HCEC 1CT (cell line): ENCODE measurements around the gene FAM168A.
"Not testable (repeated sequence)": the region's sequence is repeated elsewhere in the genome, so short reads cannot be mapped to it uniquely, and the experiment has no call there.

Experiments
- DNase-seq: peaks from one replicate; pipeline ENCODE4 v3.0.0-alpha.2; 2017

The FAM168A gene

DNA sequence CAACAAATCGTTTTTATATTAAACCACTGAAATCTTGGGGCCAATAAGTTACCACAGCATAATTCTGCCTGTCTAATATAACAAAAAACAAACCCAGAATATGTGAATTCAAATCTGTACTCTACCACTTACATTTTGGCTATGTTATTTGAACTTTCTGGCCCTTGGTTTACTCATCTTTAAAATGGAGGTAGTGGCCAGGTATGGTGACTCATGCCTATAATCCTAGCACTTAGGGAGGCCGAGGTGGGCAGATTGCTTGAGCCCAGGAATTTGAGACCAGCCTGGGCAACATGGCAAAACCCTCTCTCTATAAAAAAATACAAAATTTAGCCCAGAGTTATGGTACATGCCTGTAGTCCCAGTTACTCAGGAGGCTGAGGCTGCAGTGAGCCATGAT, 84.2 kb downstream of the FAM168A start:
- no peak for DNase-seq

DNA sequence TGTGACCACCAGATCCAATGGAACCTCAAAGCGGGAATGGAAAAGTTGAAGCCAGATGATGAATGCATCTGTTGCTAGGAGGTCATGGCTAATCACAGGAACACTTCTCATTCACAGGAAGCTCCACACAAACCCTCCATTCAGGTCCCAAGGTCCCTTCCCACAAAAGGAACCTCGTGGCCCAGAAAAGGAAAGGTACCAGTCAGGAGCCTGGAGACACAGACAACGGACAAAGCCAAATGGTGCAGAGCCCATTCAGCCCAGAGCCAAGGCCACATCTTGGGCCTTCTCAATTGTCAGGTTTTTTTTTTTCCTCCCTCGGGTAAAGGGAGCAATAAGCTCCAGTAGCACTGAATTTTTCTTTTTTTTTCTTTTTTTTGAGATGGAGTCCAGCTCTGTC, 87.0 kb downstream of the FAM168A start:
- DNase-seq: no peak

DNA sequence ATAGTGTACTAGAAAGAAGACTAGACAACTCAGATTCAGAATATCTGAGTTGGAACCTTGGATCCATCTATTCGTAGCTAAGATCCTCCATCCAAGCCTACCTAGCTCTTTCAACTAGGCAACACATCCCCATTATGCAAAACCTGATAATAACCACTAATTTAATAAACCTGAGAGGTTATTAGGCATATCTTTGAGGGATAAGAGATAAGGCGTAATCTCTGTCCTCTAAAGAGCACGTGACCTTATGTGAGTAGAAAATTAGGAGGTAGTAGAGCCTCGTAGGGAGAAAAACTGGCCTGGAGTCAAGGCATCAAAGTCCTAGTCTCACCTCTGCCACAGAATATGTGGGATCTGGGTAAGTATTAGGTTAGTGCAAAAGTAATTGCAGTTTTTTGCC, 87.8 kb downstream of the FAM168A start:
- DNase-seq: no peak

DNA sequence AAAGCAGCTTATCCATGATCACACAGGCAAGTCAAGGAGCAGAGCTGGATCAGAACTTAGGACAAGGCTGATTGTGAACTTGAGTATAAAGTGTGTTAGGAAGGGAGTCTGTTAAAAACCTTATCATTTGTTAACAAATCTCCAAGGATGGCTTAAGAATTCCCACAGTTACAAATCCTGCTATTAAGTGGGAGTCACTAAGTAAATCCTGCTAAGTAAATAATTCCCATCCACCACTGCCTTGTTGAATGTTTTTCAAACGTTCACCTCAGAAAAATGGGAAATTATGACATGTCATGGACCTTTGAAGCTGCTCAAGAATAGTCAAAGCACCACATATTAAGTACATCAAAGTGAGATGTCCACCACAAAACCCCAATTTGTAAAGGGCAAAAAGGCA, 88.7 kb downstream of the FAM168A start:
- no peak for DNase-seq

DNA sequence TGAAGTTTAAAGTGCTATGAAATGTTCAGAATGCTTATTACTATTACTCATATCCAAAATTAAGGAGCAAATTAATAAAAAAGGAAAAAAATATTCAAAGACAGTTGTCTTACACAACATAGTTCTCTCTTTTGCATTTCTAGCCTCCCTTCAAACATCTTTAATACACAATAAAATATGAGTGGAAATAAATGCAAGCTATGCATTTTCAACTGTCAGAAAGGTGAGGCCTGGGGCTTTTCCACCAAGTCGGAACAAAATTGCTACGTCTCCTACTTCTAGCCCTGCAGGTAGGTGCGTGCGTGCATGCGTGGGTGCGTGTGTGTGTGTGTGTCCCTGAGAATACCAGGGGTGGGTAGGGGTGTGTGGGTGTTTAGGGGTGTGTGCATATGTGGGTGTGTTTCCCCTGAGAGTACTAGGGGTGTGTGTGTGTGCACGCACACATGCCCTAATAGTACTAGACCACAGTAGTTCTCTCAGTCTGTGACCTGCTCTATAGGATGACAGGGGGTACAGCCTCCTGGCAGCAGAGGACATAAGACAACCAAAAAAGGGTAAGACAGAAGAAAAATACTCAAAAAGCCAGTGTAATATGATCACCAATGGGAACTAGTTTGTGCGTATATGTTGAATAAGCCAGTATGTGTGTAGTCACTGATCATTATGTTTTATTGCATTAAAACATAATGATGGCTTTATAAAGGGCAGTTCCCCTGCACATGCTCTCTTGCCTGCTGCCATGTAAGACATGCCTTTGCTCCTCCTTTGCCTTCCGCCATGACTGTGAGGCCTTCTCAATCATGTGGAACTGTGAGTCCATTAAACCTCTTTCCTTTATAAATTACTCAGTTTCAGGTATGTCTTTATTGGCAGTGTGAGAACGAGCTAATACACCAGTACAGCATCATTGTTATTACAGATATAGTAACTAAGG, 89.4 kb downstream of the FAM168A start:
- no peak for DNase-seq

DNA sequence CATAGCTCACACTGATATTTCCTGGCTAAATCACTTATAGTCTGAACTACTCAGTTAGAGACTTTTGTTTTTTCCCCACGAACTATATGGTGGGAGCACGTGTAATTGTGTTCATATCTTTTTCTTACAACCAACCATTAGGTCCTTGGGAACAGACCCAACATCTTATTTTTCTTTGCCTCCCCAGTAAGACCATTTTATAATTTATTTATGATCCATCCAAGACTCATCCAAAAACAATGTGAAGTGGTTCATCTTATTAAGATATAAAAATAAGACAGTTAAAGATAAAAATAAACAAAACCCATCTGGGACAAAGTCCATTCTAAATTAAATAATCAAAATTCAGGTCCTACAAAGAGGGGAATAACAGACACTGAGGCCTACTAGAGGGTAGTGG, 90.8 kb downstream of the FAM168A start:
- no peak for DNase-seq

DNA sequence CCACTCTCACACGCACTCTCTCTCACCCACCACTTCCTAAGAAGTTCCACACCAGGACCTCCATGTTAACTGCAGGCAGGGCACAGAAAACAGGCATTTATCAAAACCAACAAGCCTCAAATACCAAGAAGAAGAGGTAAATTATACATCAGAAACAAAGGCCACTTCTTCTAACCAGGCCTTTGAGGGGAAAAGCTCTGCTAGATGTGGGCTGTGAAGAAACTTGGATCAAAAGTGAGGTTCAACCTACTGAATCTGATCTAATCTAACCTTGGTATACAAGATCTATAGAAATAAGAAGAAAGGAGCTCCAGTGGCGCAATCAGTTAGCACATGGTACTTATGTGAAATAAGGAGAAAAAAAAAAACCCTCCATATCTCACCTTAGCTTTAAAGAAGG, 91.9 kb downstream of the FAM168A start:
- no peak for DNase-seq

DNA sequence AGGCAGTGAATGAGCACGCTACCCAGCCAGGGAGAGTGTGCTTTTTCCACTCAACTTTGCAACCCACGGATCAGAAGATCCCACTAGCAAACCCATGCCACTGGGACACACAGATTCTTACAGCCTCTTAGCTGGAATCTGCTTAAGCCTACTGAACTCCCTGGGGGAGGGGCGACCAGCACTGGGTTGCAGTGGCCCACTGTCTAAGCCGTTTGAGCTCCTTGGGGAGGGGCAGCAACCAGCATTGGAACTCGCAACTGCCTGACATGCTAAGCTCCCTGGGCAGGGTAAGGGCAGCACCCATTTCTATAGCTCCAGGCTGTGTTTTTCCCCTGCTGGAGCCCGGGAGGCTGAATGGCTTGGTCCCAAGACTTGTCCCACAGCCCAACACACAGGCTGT, 99.6 kb downstream of the FAM168A start:
- no peak for DNase-seq

DNA sequence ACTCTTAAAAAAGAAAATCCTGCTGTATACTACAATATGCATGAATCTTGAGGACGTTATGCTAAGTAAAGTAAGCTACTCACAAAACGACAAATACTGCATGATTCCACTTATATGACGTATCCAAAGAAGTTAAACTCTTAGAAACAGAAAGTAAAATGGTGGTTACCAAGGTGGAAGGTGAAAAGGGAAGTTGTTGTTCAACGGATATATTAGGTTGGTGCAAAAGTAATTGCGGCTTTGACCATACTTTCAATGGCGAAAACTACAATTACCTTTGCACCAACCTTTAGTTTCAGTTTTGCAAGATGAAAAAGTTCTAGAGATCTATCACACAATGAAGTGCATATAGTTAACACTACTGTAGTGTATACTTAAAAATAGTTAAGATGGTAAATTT, 101.8 kb downstream of the FAM168A start:
- no peak for DNase-seq

DNA sequence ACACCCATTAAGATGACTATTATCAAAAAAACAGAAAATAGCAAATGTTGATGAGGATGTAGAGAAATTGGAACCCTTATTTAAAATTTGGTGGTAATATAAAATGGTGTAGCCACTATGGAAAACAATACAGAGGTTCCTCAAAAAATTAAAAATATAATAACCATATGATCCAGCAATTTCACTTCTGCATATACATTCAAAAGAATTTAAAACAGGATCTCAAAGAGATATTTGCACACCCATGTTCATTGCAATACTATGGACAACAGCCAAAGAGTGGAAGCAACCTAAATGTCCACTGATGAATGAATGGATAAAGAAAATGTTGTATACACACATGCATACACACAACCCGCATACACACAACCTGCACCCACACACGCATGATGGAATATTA, 102.2 kb downstream of the FAM168A start:
- DNase-seq: no peak

DNA sequence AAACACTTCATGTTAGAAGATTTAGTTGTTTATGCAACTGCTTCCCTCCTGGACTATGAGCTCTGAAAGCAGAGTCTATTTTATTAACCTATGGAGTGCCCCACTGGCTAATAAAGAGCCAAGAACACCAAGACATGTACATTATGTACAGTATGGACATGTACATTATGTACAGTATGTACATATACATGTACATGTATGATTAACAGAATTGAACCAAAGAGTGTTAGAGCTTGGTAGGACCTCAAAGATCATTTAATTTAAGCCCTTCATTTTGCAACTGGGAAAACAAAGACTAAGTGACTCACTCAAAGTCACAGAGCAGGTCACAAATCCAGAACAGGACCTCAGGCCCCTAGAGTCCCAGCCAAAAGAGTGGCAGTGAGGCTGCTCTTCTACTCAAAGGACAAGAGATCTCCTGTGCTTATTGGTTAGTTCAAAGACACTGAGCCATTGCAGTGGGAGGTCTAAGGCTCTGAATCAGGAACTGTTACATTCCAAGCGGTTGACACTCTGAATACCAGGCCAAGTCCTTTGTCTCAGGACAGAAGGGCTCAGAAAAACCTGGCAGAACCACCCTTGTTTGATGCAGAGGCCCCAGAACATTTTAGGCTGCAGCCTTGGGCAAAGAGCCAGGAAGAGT, 103.8 kb downstream of the FAM168A start:
- peak; percentile 83 for DNase-seq

DNA sequence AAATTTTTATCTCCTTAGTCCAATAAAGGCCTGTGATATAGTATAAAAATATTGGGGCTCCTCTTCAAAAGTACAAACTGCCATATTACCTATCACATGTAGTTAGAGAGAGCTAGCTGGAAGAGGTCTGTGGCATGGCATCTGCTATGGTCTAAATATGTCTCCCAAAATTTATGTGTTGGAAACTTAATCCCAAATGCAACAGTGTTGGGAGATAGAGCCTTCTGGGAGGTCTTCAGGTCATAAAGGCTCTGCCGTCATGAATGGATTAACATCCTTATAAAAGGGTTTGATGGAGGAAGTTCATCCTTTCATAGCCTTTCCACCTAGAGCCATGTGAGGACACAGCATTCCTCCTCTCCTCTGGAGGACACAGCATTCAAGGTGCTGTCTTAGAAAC, 116.3 kb downstream of the FAM168A start:
- DNase-seq: no peak

DNA sequence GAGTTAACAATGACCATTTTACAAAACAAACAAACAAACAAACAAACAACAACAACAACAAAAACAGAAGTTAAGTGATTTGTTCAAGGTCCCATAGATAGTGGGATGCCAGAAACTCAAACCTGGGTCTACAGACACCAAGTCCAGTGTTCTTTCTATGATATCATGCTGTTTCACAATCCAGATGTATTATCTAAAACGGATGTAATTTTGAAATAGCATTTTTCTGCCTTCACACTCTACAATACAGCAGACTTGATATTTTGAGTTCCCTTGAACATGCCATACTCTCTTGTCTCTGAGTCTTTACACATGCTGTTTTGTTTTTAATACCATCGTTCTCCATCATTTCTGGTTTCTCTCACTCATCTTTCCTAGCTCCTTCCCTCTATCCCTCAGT, 117.2 kb downstream of the FAM168A start:
- peak; percentile 13 for DNase-seq

DNA sequence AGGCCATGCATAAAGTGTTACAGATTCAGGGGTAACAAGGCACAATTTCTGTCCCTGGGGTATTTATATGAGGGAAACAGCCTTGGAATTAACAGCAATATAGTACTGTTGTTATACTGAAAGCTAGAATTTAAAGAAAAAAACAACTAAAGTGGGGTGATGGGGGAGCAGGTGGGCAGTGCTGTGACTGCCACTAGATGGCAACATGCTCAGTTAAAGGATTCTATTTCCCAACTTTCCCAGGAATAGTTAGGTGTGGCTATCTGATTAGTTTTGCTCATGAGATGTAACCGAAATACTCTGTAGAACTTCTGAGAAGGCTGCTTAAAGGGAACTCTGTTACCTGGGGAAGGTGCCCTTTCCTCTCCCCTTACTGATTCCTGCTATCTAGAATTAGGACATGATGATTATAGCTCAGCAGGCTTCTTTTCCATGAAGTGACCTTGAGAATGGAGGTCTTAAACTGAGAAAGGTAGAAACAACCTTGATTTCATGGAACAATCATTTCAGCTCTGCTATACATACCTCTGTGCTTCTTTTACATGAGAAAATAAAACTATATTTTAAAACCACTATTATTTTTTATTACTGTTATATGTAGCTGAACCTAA, 119.1 kb downstream of the FAM168A start:
- peak; percentile 51 for DNase-seq

DNA sequence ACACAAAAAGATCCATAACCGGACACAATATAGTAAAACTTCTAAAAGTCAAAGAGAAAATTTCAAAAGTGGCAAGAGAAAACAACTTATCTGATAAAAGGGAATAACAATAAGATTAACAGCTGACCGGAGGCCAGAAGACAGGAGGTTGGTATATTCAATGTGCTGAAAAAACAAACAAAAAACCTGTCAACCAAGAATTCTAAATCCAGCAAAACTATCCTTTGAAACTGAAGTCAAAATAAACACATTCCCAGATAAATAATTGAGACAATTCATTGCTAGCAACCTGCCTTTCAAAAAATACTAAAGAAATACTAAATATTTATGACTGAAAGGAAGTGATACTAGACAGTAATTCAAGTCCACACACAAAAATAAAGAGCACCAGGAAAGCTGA, 120.4 kb downstream of the FAM168A start:
- DNase-seq: no peak

DNA sequence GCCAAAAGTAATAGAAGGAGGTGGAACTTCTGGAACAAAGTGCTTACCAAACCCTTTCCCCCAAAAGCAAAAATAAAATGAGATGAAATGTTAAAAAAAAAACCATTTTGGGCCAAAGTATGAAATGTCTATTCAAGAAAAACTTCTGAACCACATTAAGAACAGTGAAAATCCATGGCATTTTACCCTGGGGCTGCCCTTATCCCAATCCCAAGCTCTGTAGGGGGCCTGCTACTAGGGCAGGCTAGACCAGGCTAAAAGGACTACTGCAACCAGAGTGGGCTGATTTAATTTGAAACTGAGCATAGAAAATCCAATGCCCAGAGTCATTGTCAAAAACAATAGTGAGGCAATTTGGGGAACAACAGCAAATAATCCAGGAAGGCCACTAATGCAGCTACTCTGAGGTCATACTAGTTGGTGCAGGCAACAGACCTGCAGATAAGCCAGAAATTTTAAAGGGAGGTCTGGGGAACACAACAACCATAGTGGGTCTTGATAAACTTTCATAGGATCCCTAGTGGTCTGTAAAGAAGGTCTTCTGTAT, 122.3 kb downstream of the FAM168A start:
- no peak for DNase-seq

DNA sequence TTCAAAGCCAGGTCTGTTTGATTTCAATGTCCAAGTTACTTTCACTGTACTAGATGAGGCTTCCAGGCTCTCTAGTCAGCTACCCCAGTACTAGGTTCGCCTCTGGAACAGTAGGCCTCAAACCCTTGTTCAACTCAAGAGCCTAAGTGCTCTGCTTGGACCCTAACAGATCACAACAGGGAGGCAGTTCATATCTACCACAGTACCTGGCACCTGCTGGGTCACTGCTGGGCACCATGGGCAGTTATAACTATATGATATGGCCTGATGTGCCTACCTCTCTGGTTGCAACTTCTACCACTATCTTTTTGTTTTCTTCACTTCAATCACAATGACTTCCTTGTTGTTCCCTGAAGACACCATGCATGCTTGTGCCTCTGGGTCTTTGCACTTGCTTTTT, 124.7 kb downstream of the FAM168A start:
- no peak for DNase-seq

DNA sequence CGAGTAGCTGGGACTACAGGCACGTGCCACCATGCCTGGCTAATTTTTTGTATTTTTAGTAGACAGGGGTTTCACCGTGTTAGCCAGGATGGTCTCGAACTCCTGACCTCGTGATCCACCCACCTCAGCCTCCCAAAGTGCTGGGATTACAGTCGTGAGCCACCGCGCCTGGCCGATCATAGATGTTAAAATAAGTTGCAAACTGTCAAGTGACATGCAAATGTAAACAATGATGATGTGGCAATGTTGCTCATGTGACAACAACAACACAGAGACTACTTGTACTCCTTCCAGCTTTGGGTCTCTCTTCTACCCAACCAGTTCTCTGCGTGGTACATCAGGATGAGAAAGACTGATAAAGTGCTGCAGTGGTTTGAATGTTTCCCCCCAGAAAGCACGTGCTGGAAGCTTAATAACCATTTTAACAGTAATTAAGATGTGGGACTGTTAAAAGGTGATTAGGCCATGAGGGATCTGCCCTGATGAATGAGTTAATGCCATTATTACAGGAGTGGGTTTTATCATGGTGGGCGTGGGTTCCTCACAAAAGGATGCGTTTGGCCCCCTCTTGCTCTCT, 127.8 kb downstream of the FAM168A start:
- DNase-seq: not testable (repeated sequence)

DNA sequence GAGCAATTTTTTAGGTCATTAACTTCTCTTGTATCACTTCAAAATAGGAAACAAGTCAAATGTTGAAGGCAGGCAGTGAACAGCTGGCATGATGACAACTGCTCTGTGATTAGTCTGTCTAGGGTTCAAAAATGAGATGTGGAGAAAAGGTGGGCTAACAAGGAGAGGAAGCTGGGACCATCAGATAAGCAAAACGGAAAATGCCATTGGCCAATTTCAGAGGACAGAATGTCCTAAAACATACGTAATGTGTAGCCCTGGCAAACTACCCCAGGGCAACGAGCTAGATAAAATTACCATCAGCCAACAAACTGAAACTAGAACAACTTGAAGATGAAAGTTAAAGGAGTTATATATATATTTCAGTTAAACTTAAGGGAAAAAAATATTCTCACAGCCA, 128.5 kb downstream of the FAM168A start:
- no peak for DNase-seq

DNA sequence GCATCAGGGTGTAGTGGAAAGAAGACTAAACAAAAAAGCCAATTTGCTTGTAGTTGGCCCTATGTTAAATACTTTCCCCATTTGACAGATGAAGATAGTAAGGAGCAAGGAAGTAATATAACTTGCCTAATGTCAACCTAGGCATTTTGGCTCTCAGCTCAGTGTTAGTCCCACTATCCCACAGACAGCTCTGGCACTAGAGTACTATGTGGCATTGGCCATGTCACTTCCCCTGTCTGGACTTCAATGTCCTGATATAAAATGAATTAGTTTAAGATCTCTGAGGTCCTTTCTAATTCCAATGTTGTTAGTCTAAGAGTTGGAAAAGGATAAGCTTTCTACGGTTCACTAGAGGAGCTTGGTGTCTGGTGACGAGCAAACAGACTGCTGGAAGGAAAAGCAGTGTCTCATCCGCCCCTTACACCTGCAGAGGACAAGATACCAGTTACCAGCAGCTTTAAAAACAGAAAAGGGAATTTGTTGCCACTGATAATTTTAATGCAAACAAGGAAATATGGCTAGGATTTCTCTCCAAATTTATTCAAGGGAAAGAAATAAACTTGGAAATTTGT, 129.2 kb downstream of the FAM168A start:
- no peak for DNase-seq

DNA sequence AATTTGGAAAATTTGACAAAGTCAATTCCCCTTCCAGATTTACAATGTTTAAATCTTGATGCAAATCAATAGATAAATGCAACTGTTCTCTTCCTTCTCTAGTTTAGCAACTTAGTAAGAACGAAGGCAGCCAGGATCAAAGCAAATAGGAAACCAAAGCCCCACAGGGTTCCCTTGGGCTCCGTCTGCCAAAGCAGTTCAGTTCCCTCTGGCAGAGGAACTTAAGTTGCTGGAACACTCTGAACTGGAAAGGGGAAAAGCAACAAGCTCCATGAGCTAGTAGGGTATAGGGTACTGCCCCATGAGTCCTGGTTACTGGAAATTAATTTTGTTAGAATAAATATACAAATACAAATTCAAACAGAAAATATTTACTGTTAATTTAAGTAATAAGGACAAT, 130.4 kb downstream of the FAM168A start:
- DNase-seq: no peak

DNA sequence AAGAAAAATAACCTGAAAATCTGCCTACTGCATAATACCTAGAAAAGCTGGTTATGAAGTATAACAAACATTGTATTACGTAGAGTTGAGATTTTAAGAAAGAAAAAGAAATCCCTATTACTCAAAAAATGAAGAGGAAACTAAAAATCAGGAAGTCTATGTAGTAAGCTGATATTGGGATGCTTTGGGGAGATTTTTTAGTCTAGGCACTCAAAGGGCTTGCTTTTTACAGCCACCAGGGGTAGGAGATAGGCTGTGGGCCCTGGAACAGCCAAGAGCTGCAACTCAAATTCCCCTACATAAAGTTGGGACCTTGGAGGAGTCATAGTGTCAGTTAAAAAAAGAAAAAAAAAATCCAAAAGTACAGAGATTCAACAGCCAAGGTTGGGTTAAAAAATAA, 131.3 kb downstream of the FAM168A start:
- no peak for DNase-seq

DNA sequence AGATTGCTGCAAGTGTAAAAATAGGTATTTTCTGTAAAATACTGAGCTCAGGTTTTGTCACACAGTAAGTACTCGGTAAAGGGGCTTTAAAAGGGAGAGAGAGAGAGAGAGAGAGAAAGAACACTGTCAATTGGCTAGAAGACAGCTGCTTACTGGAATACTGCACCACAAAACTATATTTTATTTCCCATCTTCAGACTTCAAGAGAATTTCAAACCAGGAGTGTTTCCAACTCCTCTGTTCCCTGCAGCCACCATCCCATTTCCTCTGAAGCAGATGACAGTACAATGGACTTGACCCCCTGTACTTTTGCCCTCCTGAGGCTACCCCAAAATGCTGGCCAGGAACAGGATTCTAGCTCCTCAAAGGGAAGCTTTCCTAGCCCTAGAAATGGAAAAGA, 132.0 kb downstream of the FAM168A start:
- DNase-seq: no peak
